ENCODE measurements around the gene CCDC144A.
"Not testable (repeated sequence)": the region's sequence is repeated elsewhere in the genome, so short reads cannot be mapped to it uniquely, and the experiment has no call there.

Gene CCDC144A

GRCh38 chr17:16794215-16794614 is 104.2 kb downstream of the CCDC144A start:
- H3K4me1 ChIP-seq (ENCODE audit: control insufficient read depth in 5 of 5, insufficient read depth in 5 of 5, low read length in 5 of 5); H3K9ac ChIP-seq (ENCODE audit: low read length in 5 of 5); H3K9me3 ChIP-seq (ENCODE audit: control insufficient read depth in 5 of 5, low read length in 5 of 5); H3K36me3 ChIP-seq (ENCODE audit: control insufficient read depth in 5 of 5, insufficient read depth in 5 of 5, low read length in 5 of 5); H3K27ac ChIP-seq (ENCODE audit: low read depth, low read length); H3K27me3 ChIP-seq (ENCODE audit: control insufficient read depth in 5 of 5, insufficient read depth in 4 of 5, low read length in 5 of 5); H3K4me3 ChIP-seq (ENCODE audit: low read depth in 1 of 5, low read length in 5 of 5): not testable (repeated sequence)

GRCh38 chr17:16795894-16796293 is 105.9 kb downstream of the CCDC144A start:
- not testable (repeated sequence) for H3K4me1 ChIP-seq (ENCODE audit: control insufficient read depth in 5 of 5, insufficient read depth in 5 of 5, low read length in 5 of 5); H3K9ac ChIP-seq (ENCODE audit: low read length in 5 of 5); H3K4me3 ChIP-seq (ENCODE audit: low read depth in 1 of 5, low read length in 5 of 5); H3K36me3 ChIP-seq (ENCODE audit: control insufficient read depth in 5 of 5, insufficient read depth in 5 of 5, low read length in 5 of 5); H3K9me3 ChIP-seq (ENCODE audit: control insufficient read depth in 5 of 5, low read length in 5 of 5); H3K27ac ChIP-seq (ENCODE audit: low read depth, low read length); H3K27me3 ChIP-seq (ENCODE audit: control insufficient read depth in 5 of 5, insufficient read depth in 4 of 5, low read length in 5 of 5)

DNA sequence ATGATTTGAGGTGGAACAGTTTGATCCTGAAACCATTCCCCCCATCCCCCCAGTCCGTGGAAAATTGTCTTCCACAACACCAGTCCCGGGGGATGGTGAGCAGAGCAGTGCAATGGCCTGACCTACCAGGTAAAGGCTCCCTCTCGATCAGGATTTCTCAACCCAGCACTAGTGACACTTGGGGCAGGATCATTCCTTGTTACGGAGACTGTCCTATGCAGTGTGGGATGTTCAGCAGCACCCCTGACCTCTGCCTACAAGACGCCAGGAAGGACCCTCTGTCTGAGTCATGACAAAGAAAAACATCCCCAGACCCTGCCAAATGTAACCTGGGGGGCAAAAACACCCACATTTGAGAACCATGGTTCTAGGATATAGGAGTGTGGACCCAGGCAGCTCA is 114.8 kb downstream of the CCDC144A start:
- not testable (repeated sequence) for H3K4me3 ChIP-seq (ENCODE audit: low read depth in 1 of 5, low read length in 5 of 5); H3K36me3 ChIP-seq (ENCODE audit: control insufficient read depth in 5 of 5, insufficient read depth in 5 of 5, low read length in 5 of 5); H3K9ac ChIP-seq (ENCODE audit: low read length in 5 of 5); H3K27me3 ChIP-seq (ENCODE audit: control insufficient read depth in 5 of 5, insufficient read depth in 4 of 5, low read length in 5 of 5); H3K4me1 ChIP-seq (ENCODE audit: control insufficient read depth in 5 of 5, insufficient read depth in 5 of 5, low read length in 5 of 5); H3K27ac ChIP-seq (ENCODE audit: low read depth, low read length); H3K9me3 ChIP-seq (ENCODE audit: control insufficient read depth in 5 of 5, low read length in 5 of 5)

GRCh38 chr17:16806599-16806998 is 116.6 kb downstream of the CCDC144A start:
- not testable (repeated sequence) for H3K9ac ChIP-seq (ENCODE audit: low read length in 5 of 5); H3K27ac ChIP-seq (ENCODE audit: low read depth, low read length); H3K4me1 ChIP-seq (ENCODE audit: control insufficient read depth in 5 of 5, insufficient read depth in 5 of 5, low read length in 5 of 5); H3K4me3 ChIP-seq (ENCODE audit: low read depth in 1 of 5, low read length in 5 of 5); H3K27me3 ChIP-seq (ENCODE audit: control insufficient read depth in 5 of 5, insufficient read depth in 4 of 5, low read length in 5 of 5); H3K9me3 ChIP-seq (ENCODE audit: control insufficient read depth in 5 of 5, low read length in 5 of 5); H3K36me3 ChIP-seq (ENCODE audit: control insufficient read depth in 5 of 5, insufficient read depth in 5 of 5, low read length in 5 of 5)

DNA sequence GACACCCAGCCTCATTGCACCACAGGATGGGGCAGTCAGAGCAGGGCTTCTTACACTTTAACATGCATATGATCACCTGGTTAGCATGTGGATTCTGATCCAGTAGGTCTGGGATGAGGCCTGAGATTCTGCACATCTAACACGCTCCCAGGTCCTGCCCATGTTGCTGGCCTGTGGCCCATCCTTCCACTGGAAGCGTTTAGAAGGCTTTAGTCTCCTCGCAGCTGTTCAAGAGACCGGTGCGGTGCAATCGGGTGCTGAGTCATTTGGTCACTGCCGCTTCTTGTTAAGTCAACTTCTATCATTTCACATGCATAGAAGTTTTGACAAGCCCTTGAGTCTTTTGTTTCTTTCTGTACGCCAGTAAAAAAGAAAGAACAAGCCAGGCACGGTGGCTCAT is 117.6 kb downstream of the CCDC144A start:
- H3K4me1 ChIP-seq (ENCODE audit: control insufficient read depth in 5 of 5, insufficient read depth in 5 of 5, low read length in 5 of 5); H3K9me3 ChIP-seq (ENCODE audit: control insufficient read depth in 5 of 5, low read length in 5 of 5); H3K36me3 ChIP-seq (ENCODE audit: control insufficient read depth in 5 of 5, insufficient read depth in 5 of 5, low read length in 5 of 5); H3K9ac ChIP-seq (ENCODE audit: low read length in 5 of 5); H3K27ac ChIP-seq (ENCODE audit: low read depth, low read length); H3K4me3 ChIP-seq (ENCODE audit: low read depth in 1 of 5, low read length in 5 of 5); H3K27me3 ChIP-seq (ENCODE audit: control insufficient read depth in 5 of 5, insufficient read depth in 4 of 5, low read length in 5 of 5): not testable (repeated sequence)

GRCh38 chr17:16810236-16810635 is 120.2 kb downstream of the CCDC144A start:
- not testable (repeated sequence) for H3K4me3 ChIP-seq (ENCODE audit: low read depth in 1 of 5, low read length in 5 of 5); H3K9ac ChIP-seq (ENCODE audit: low read length in 5 of 5); H3K9me3 ChIP-seq (ENCODE audit: control insufficient read depth in 5 of 5, low read length in 5 of 5); H3K4me1 ChIP-seq (ENCODE audit: control insufficient read depth in 5 of 5, insufficient read depth in 5 of 5, low read length in 5 of 5); H3K27ac ChIP-seq (ENCODE audit: low read depth, low read length); H3K36me3 ChIP-seq (ENCODE audit: control insufficient read depth in 5 of 5, insufficient read depth in 5 of 5, low read length in 5 of 5); H3K27me3 ChIP-seq (ENCODE audit: control insufficient read depth in 5 of 5, insufficient read depth in 4 of 5, low read length in 5 of 5)

DNA sequence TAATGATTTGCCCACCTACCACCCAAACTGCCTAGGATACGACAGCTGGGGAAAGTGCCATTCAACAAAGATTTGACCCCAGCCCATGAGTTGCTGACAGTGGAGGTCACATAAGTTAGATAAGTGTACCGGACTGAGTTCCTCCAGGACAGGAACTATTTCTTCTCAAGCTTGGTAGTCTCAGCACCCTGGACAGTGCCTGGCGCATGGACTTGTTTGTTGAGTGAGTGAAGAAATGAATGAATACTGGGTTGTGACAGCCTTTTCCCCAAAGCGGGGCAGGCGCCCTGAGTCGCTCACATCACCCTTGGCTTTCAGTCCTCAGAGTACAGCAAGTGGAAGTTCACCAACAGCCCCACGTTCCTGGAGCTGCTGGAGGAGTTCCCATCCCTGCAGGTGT is 122.1 kb downstream of the CCDC144A start:
- not testable (repeated sequence) for H3K4me1 ChIP-seq (ENCODE audit: control insufficient read depth in 5 of 5, insufficient read depth in 5 of 5, low read length in 5 of 5); H3K9ac ChIP-seq (ENCODE audit: low read length in 5 of 5); H3K9me3 ChIP-seq (ENCODE audit: control insufficient read depth in 5 of 5, low read length in 5 of 5); H3K4me3 ChIP-seq (ENCODE audit: low read depth in 1 of 5, low read length in 5 of 5); H3K27ac ChIP-seq (ENCODE audit: low read depth, low read length); H3K36me3 ChIP-seq (ENCODE audit: control insufficient read depth in 5 of 5, insufficient read depth in 5 of 5, low read length in 5 of 5); H3K27me3 ChIP-seq (ENCODE audit: control insufficient read depth in 5 of 5, insufficient read depth in 4 of 5, low read length in 5 of 5)

DNA sequence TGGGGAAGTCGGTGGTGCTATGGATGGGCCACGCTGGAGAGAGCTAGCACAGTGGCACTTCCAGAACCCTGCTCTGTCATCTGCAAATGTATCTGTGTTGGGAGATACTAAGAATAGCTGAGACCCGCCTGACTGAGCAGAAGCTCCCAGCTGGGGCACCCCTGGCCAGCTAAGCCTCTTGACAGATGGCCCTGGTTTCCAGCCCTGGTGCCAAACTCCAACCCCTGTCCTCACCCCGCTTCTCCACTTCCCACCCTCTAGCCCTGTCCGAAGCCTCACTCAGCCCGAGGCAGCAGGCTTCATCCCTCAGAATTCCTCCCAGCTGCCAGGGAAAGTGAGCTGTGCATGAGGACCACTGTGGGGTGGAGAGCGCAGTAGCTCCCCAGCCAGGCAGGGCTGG is 124.4 kb downstream of the CCDC144A start:
- Histone ChIP-seq H3K4me1 (ENCODE audit: control insufficient read depth in 5 of 5, insufficient read depth in 5 of 5, low read length in 5 of 5) (peaks cover 3 to 17% (median 14%) of the 10 kb centered on the region in 5 donors), H3K27ac (ENCODE audit: low read depth, low read length) (no peak overlapping the region), H3K36me3 (ENCODE audit: control insufficient read depth in 5 of 5, insufficient read depth in 5 of 5, low read length in 5 of 5) (no peaks in the 10 kb centered on the region), H3K9ac (ENCODE audit: low read length in 5 of 5) (no peak overlapping the region), H3K27me3 (ENCODE audit: control insufficient read depth in 5 of 5, insufficient read depth in 4 of 5, low read length in 5 of 5) (peaks cover 0 to 3% (median 0%) of the 10 kb centered on the region in 5 donors), H3K9me3 (ENCODE audit: control insufficient read depth in 5 of 5, low read length in 5 of 5) (no peaks in the 10 kb centered on the region), H3K4me3 (ENCODE audit: low read depth in 1 of 5, low read length in 5 of 5) (no peak overlapping the region)

DNA sequence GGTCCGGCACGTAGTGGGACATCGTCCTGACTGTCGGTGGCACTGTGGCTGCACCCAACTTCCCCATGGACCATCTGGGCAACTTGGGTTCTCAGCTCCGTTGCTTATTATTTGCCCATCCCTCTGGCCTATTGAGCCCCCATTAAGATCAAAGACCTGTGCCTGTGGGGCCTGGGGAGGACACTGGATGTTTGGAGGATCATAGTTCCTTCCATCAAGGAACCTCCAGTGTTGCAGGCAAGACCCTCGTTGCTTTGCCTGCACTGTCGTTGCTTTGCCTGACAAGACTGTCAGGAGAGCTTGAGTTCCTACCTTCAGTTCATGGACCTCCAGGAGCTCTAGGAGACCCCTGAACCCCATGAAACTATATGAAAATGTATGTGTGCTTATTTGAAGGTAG is 127.2 kb downstream of the CCDC144A start:
- Histone ChIP-seq H3K4me1 (ENCODE audit: control insufficient read depth in 5 of 5, insufficient read depth in 5 of 5, low read length in 5 of 5) (peaks cover 8 to 34% (median 27%) of the 10 kb centered on the region in 5 donors), H3K36me3 (ENCODE audit: control insufficient read depth in 5 of 5, insufficient read depth in 5 of 5, low read length in 5 of 5) (no peaks in the 10 kb centered on the region), H3K27me3 (ENCODE audit: control insufficient read depth in 5 of 5, insufficient read depth in 4 of 5, low read length in 5 of 5) (peaks cover 0 to 3% (median 0%) of the 10 kb centered on the region in 5 donors), H3K9me3 (ENCODE audit: control insufficient read depth in 5 of 5, low read length in 5 of 5) (no peaks in the 10 kb centered on the region), H3K27ac (ENCODE audit: low read depth, low read length) (no peak overlapping the region), H3K9ac (ENCODE audit: low read length in 5 of 5) (no peak overlapping the region), H3K4me3 (ENCODE audit: low read depth in 1 of 5, low read length in 5 of 5) (no peak overlapping the region)

DNA sequence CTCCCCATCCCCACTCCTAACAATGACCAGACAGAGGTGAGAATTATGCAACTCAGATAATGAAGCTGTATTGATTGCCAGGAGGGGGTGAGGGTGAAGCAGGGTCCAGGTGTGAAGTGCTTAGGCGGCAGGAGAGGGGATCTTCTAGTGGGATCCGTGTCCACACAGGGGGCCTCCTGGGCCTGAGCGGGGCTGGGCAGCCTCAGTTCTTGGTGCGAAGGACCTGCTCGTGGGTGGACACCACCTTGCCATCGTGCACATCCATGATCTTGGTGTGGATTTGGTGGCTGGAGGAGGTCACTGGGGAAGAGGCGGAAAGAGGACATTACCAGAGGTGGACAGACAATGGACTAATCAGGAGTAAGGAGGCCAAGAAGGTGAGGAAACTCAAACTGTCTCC is 127.9 kb downstream of the CCDC144A start:
- H3K36me3 ChIP-seq (ENCODE audit: control insufficient read depth in 5 of 5, insufficient read depth in 5 of 5, low read length in 5 of 5); H3K9me3 ChIP-seq (ENCODE audit: control insufficient read depth in 5 of 5, low read length in 5 of 5): not testable (repeated sequence)

DNA sequence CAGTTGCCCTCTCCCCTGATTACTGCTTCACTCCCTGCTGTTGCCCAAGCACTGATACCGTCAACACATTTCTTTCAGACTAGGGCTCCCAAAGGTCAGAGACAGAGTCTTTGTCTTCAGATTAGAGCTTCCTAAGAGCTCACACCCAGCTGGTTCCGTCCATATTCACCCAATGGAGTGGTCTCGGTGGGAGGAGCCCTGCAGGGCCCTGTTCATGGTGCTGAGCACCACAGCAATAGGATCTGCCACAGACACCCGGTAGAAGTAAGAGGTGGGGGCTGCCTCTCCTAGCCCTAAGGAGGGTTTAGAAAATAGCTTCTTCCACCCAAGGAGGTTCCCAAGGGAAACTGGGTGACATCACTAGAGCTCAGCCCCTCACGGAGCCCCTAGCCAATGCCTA is 128.3 kb downstream of the CCDC144A start:
- no peak overlapping the region for H3K4me3 ChIP-seq (ENCODE audit: low read depth in 1 of 5, low read length in 5 of 5)

More for the DNA sequence above, 127.9 kb downstream of the CCDC144A start:
- not testable (repeated sequence) for H3K9ac ChIP-seq (ENCODE audit: low read length in 5 of 5); H3K27ac ChIP-seq (ENCODE audit: low read depth, low read length); H3K27me3 ChIP-seq (ENCODE audit: control insufficient read depth in 5 of 5, insufficient read depth in 4 of 5, low read length in 5 of 5); H3K4me3 ChIP-seq (ENCODE audit: low read depth in 1 of 5, low read length in 5 of 5)
- H3K4me1 ChIP-seq (ENCODE audit: control insufficient read depth in 5 of 5, insufficient read depth in 5 of 5, low read length in 5 of 5), result peaks cover 8 to 34% (median 27%) of the 10 kb centered on the region in 5 donors

More for the DNA sequence above, 128.3 kb downstream of the CCDC144A start:
- H3K9me3 ChIP-seq (ENCODE audit: control insufficient read depth in 5 of 5, low read length in 5 of 5), result no peaks in the 10 kb centered on the region
- peaks cover 0 to 3% (median 0%) of the 10 kb centered on the region in 5 donors for H3K27me3 ChIP-seq (ENCODE audit: control insufficient read depth in 5 of 5, insufficient read depth in 4 of 5, low read length in 5 of 5)
- H3K9ac ChIP-seq (ENCODE audit: low read length in 5 of 5), result no peak overlapping the region
- no peaks in the 10 kb centered on the region for H3K36me3 ChIP-seq (ENCODE audit: control insufficient read depth in 5 of 5, insufficient read depth in 5 of 5, low read length in 5 of 5)
- H3K4me1 ChIP-seq (ENCODE audit: control insufficient read depth in 5 of 5, insufficient read depth in 5 of 5, low read length in 5 of 5), result peaks cover 8 to 34% (median 27%) of the 10 kb centered on the region in 5 donors
- no peak overlapping the region for H3K27ac ChIP-seq (ENCODE audit: low read depth, low read length)
